PC-9 (cell line): Measurements from ENCODE around the gene RING1. TPM values are rescaled to one million over a fixed set of nuclear protein-coding genes. Genes with fewer than 3 reads are reported as not detected.
"Not testable (repeated sequence)": the region's sequence is repeated elsewhere in the genome, so short reads cannot be mapped to it uniquely, and the experiment has no call there.

Source experiments
- BruUV-seq: library from RNA; stranded (reverse); fragments of 400-500 nt; replicated peaks from 2 replicates; lab custom pipeline; 2021; lab: Mats Ljungman, UMichigan
- CTCF ChIA-PET: fragments of 300-600 bp; sonication (Branson Sonifier 250); formaldehyde crosslinking; loops from one replicate; lab custom pipeline; 2022; ENCODE audit warnings: antibody characterized with exemption; lab: Charles Lee
- POLR2A ChIA-PET: fragments of 300-600 bp; sonication (Branson Sonifier 250); formaldehyde crosslinking; loops from one replicate; lab custom pipeline; 2022; ENCODE audit warnings: antibody characterized with exemption; ENCODE audit not compliant: unreplicated experiment; lab: Charles Lee
- DNase-seq, 2 experiments: peaks; one replicate each; pipeline versions ENCODE4 v3.0.0 to v3.0.0-alpha.2; 2015 to 2022; ENCODE audit warnings: mixed read lengths in 1 of 2
- H2AFZ ChIP-seq: fragments of 200-600 bp; sonication (generic); 2 replicates; pipeline ENCODE4 v1.8.1; 2017; ENCODE audit warnings: antibody characterized with exemption
- H3F3A ChIP-seq: fragments of 200-600 bp; sonication (generic); 2 replicates; pipeline ENCODE4 v1.8.1; 2017; ENCODE audit warnings: antibody characterized with exemption, mild to moderate bottlenecking, low read depth; ENCODE audit not compliant: insufficient read depth
- H3K27ac ChIP-seq: fragments of 200-600 bp; sonication (generic); 2 replicates; pipeline ENCODE4 v1.6.1; 2016; ENCODE audit warnings: mixed run types
- H3K27me3 ChIP-seq: fragments of 200-600 bp; sonication (generic); 2 replicates; pipeline ENCODE4 v1.6.1; 2016; ENCODE audit warnings: low read depth, mixed run types; ENCODE audit not compliant: insufficient read depth
- H3K36me3 ChIP-seq: fragments of 200-600 bp; sonication (generic); 2 replicates; pipeline ENCODE4 v1.6.1; 2016; ENCODE audit warnings: low read depth, mixed run types
- H3K4me1 ChIP-seq: fragments of 200-600 bp; sonication (generic); replicated peaks from 2 replicates; pipeline ENCODE4 v1.6.1; 2016; ENCODE audit warnings: mixed run types; ENCODE audit not compliant: insufficient read depth
- H3K4me2 ChIP-seq: fragments of 200-600 bp; sonication (generic); 2 replicates; pipeline ENCODE4 v1.6.1; 2017; ENCODE audit warnings: mixed run types
- H3K4me3 ChIP-seq: fragments of 200-600 bp; sonication (generic); 2 replicates; pipeline ENCODE4 v1.6.1; 2016; ENCODE audit warnings: mixed run types
- H3K79me2 ChIP-seq: fragments of 200-600 bp; sonication (generic); 2 replicates; pipeline ENCODE4 v1.6.1; 2017; ENCODE audit warnings: low read depth, mixed run types
- H3K9me2 ChIP-seq: fragments of 200-600 bp; sonication (generic); 2 replicates; pipeline ENCODE4 v1.8.1; 2017; ENCODE audit warnings: mild to moderate bottlenecking; ENCODE audit not compliant: insufficient read depth
- H3K9me3 ChIP-seq: fragments of 200-600 bp; sonication (generic); 2 replicates; pipeline ENCODE4 v1.8.1; 2016; ENCODE audit warnings: low read depth; ENCODE audit not compliant: insufficient read depth
- H4K20me1 ChIP-seq: fragments of 200-600 bp; sonication (generic); 2 replicates; pipeline ENCODE4 v1.8.1; 2017; ENCODE audit not compliant: insufficient read depth
- EZH2 ChIP-seq: fragments of 200-600 bp; sonication (generic); IDR thresholded peaks from 2 replicates; pipeline ENCODE4 v1.8.0; 2017; ENCODE audit warnings: antibody characterized with exemption, low read depth
- intact Hi-C: fragments of 100-400 bp; cut with micrococcal nuclease; formaldehyde crosslinking; loops from one replicate; pipeline ENCODE4 v1.10.0; 2022; ENCODE audit not compliant: unreplicated experiment
- total RNA-seq: library from RNA; stranded (reverse); gene quantifications from 2 replicates; pipeline ENCODE4 v1.2.3, GENCODE V29; 2021
- TF ChIP-seq, protein P1 (sequence below): fragments of 200-600 bp; sonication (generic); conservative IDR thresholded peaks from 2 replicates; pipeline ENCODE4 v1.6.1; 2017; ENCODE audit warnings: mixed run types, antibody characterized with exemption, mild to moderate bottlenecking, moderate library complexity

RING1 gene
- total RNA-seq, 1 experiment from 2014 or later: 18.9 TPM

- no peaks in the 10 kb centered on the region for H3K36me3 ChIP-seq
- no peaks in the 10 kb centered on the region for H4K20me1 ChIP-seq
- no peak overlapping the region for H3K27ac ChIP-seq
- BruUV-seq: no TSS peak
- POLR2A ChIA-PET: no interaction called here
- H3K4me2 ChIP-seq: no peak overlapping the region
- TF ChIP-seq EZH2: no peak
- TF ChIP-seq, protein P1, sequence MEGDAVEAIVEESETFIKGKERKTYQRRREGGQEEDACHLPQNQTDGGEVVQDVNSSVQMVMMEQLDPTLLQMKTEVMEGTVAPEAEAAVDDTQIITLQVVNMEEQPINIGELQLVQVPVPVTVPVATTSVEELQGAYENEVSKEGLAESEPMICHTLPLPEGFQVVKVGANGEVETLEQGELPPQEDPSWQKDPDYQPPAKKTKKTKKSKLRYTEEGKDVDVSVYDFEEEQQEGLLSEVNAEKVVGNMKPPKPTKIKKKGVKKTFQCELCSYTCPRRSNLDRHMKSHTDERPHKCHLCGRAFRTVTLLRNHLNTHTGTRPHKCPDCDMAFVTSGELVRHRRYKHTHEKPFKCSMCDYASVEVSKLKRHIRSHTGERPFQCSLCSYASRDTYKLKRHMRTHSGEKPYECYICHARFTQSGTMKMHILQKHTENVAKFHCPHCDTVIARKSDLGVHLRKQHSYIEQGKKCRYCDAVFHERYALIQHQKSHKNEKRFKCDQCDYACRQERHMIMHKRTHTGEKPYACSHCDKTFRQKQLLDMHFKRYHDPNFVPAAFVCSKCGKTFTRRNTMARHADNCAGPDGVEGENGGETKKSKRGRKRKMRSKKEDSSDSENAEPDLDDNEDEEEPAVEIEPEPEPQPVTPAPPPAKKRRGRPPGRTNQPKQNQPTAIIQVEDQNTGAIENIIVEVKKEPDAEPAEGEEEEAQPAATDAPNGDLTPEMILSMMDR: no peak
- H3K79me2 ChIP-seq: no peaks in the 10 kb centered on the region
- no peaks in the 10 kb centered on the region for H3K9me3 ChIP-seq
- CTCF ChIA-PET: no interaction called here
- intact Hi-C loops: no loop called here
- H3K9me2 ChIP-seq: no peaks in the 10 kb centered on the region
- H3K4me1 ChIP-seq: no peaks in the 10 kb centered on the region
- DNase-seq: no peak
- H2AFZ ChIP-seq: no peak overlapping the region
- 0 out of 2 replicates have a peak, but pooled peaks cover 5% of the 10 kb centered on the region for H3F3A ChIP-seq
- H3K27me3 ChIP-seq: peaks cover 21% of the 10 kb centered on the region
- H3K4me3 ChIP-seq: no peak overlapping the region
Observed at GRCh38 chr6:33216117-33216649, 7.9 kb downstream of the RING1 start.

- Histone ChIP-seq H3K27me3 (peaks cover 32% of the 10 kb centered on the region), H3K9me3 (no peaks in the 10 kb centered on the region), H3K4me1 (no peaks in the 10 kb centered on the region), H3K27ac (no peak overlapping the region), H3K9me2 (no peaks in the 10 kb centered on the region), H3F3A (0 out of 2 replicates have a peak, but pooled peaks cover 5% of the 10 kb centered on the region), H3K4me3 (no peak overlapping the region), H3K4me2 (no peak overlapping the region), H2AFZ (no peak overlapping the region), H4K20me1 (no peaks in the 10 kb centered on the region), H3K79me2 (no peaks in the 10 kb centered on the region), H3K36me3 (no peaks in the 10 kb centered on the region)
- POLR2A ChIA-PET: no interaction called here
- BruUV-seq: no TSS peak
- no peak for DNase-seq
- TF ChIP-seq, protein P1: no peak
- TF ChIP-seq EZH2: no peak
- CTCF ChIA-PET: no interaction called here
- intact Hi-C loops: no loop called here
Observed at GRCh38 chr6:33217246-33217645, 8.9 kb downstream of the RING1 start.

DNA sequence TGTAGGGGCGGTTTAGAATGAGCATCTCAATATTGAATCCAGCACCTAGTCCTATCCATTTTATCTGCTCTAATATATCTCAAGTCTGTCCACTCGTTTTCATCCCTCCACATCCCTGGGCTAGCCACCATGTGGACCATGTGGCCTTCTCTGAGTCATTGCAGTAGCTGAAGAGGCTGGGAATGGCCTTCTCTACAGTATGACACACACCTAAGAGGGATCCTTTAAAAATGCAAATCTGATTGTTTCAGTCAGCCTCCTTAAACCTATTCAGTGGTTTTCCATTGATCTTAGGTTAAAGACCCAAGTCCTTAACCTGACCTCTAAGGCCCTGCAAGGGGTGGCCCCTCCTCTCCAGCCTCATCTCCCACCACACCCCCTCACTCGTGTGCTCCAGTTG is 9.4 kb downstream of the RING1 start:
- BruUV-seq: no TSS peak
- Histone ChIP-seq H3K4me3 (no peak overlapping the region), H3K9me3 (no peaks in the 10 kb centered on the region), H3K79me2 (no peaks in the 10 kb centered on the region), H3K27me3 (peaks cover 36% of the 10 kb centered on the region), H2AFZ (no peak overlapping the region), H3K9me2 (no peaks in the 10 kb centered on the region), H3K4me2 (no peak overlapping the region), H3K36me3 (no peaks in the 10 kb centered on the region), H3F3A (0 out of 2 replicates have a peak, but pooled peaks cover 3% of the 10 kb centered on the region), H4K20me1 (no peaks in the 10 kb centered on the region), H3K4me1 (no peaks in the 10 kb centered on the region), H3K27ac (no peak overlapping the region)
- TF ChIP-seq, protein P1: no peak
- no peak for TF ChIP-seq EZH2
- no peak for DNase-seq
- CTCF ChIA-PET: no interaction called here
- POLR2A ChIA-PET: no interaction called here
- intact Hi-C loops: no loop called here

DNA sequence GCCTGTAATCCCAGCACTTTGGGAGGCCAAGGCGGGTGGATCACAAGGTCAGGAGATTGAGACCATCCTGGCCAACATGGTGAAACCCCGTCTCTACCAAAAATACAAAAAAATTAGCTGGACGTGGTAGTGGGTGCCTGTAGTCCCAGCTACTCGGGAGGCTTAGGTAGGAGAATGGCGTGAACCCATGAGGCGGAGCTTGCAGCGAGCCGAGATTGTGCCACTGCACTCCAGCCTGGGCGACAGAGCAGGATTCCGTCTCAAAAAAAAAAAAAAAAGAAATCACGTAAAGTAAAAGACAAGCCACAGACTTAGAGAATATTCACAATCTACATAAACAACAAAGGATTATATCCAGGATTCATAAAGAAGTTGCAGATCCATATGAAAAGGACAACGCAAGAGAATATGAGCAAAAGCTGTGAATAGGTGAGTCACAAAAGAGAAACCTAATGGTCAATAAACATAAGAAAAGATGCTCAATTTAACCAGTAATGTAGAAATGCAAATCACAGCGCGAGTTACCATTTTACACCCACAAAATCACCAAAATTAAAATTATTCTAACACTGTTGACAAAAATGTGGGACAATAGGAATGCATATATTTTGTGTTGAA is 18.3 kb downstream of the RING1 start:
- H3K9me2 ChIP-seq, H3F3A ChIP-seq, POLR2A ChIA-PET, H3K27ac ChIP-seq, H3K9me3 ChIP-seq, H3K79me2 ChIP-seq, H3K36me3 ChIP-seq, H3K4me2 ChIP-seq, CTCF ChIA-PET, intact Hi-C loops, H2AFZ ChIP-seq, DNase-seq, H3K4me3 ChIP-seq, H4K20me1 ChIP-seq, BruUV-seq, H3K4me1 ChIP-seq: not testable (repeated sequence)
- peaks cover 48% of the 10 kb centered on the region for H3K27me3 ChIP-seq
